OCI-LY3 (cell line): ENCODE data around the gene KCNK7.

Source experiments
- H2AFZ ChIP-seq: fragments of 200-600, 300-600 bp; shearing (Covaris generic); 2 replicates; pipeline ENCODE4 v1.6.0; 2014; ENCODE audit warnings: antibody characterized with exemption, low read depth, low read length
- H3K27ac ChIP-seq: fragments of 200-600, 300-600 bp; sonication (generic); 2 replicates; pipeline ENCODE4 v1.5.1; 2014; ENCODE audit warnings: mild to moderate bottlenecking, low read length, moderate library complexity, mixed read lengths
- H3K27me3 ChIP-seq: fragments of 200-600, 300-600 bp; sonication (generic); 2 replicates; pipeline ENCODE4 v1.6.1; 2014; ENCODE audit warnings: low read depth, low read length, mixed read lengths
- H3K36me3 ChIP-seq: fragments of 200-600, 300-600 bp; sonication (generic); replicated peaks from 2 replicates; pipeline ENCODE3; 2014; ENCODE audit warnings: low read depth, low read length, mixed read lengths
- H3K4me1 ChIP-seq: fragments of 300-600, 200-600 bp; sonication (generic); 2 replicates; pipeline ENCODE4 v1.6.1; 2014; ENCODE audit warnings: low read length, mixed read lengths
- H3K4me2 ChIP-seq: fragments of 200-600, 300-600 bp; sonication (generic); 2 replicates; pipeline ENCODE4 v1.6.1; 2014; ENCODE audit warnings: low read length, mixed read lengths
- H3K4me3 ChIP-seq: fragments of 300-600, 200-600 bp; sonication (generic); 2 replicates; pipeline ENCODE4 v1.5.1; 2014; ENCODE audit warnings: antibody characterized with exemption, mild to moderate bottlenecking, low read length, moderate library complexity
- H3K79me2 ChIP-seq: fragments of 300-600, 200-600 bp; shearing (Covaris generic); 2 replicates; pipeline ENCODE4 v1.6.1; 2014; ENCODE audit warnings: mild to moderate bottlenecking, low read length, mixed read lengths
- H3K9ac ChIP-seq: fragments of 300-600, 200-600 bp; shearing (Covaris generic); 2 replicates; pipeline ENCODE4 v1.6.0; 2014; ENCODE audit warnings: mild to moderate bottlenecking, low read length, moderate library complexity
- H3K9me3 ChIP-seq: fragments of 200-600, 300-600 bp; shearing (Covaris generic); 2 replicates; pipeline ENCODE4 v1.6.1; 2014; ENCODE audit warnings: low read length, mixed read lengths; ENCODE audit not compliant: insufficient read depth
- H4K20me1 ChIP-seq: fragments of 200-600, 300-600 bp; sonication (generic); 2 replicates; pipeline ENCODE4 v1.6.1; 2016; ENCODE audit warnings: low read length, mixed read lengths; ENCODE audit not compliant: insufficient read depth
- CTCF ChIP-seq: fragments of 200-600, 300-600 bp; sonication (generic); IDR thresholded peaks from 2 replicates; pipeline ENCODE4 v1.5.1; 2014; ENCODE audit warnings: antibody characterized with exemption, low read length, low read depth
- EZH2phosphoT487 ChIP-seq: fragments of 200-600 bp; shearing (Covaris generic); IDR thresholded peaks from 2 replicates; pipeline ENCODE4 v1.6.1; 2018; ENCODE audit warnings: antibody characterized with exemption, mixed run types, low read depth

The KCNK7 gene

DNA sequence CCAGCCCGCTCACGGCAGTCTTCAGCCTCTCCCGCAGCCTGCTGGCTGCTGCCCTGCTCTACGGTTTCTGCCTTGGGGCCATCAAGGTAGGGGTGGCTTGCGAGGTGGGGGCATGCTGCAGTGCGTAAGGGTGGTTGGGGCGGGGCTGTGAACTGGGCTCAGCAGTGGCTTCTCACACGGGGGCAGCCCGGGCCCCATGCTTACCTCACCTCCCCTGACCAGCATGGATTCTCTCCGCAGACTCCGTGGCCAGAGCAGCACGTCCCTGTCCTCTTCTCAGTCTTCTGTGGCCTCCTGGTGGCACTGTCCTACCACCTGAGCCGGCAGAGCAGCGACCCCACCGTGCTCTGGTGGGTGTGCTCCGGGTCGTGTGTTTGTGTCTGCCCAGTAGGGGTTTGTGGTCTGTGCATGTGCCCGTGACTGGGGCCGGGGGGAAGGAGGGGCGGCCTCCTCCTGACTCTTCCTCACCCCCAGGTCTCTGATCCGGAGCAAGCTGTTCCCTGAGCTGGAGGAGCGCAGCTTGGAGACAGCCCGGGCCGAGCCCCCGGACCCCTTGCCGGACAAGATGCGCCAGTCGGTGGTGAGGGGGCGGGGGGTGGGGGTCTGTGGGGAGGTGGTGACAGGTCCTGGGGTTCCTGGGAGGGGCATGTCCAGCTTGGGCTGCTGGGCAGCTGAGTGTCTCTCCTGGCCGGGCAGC lies 29.5 kb upstream of the KCNK7 start:
- H4K20me1 ChIP-seq = no peaks in the 10 kb centered on the region
- peaks cover 67% of the 10 kb centered on the region for H3K36me3 ChIP-seq
- H3K4me1 ChIP-seq = no peaks in the 10 kb centered on the region
- no peak overlapping the region for H3K4me2 ChIP-seq
- no peaks in the 10 kb centered on the region for H3K9me3 ChIP-seq
- no peaks in the 10 kb centered on the region for H3K79me2 ChIP-seq
- H2AFZ ChIP-seq = no peak overlapping the region
- no peak overlapping the region for H3K9ac ChIP-seq
- TF ChIP-seq CTCF = no peak
- TF ChIP-seq EZH2phosphoT487 = no peak
- no peak overlapping the region for H3K4me3 ChIP-seq
- H3K27me3 ChIP-seq = no peaks in the 10 kb centered on the region
- no peak overlapping the region for H3K27ac ChIP-seq

GRCh38 chr11:65623852-65624616 lies 28.4 kb upstream of the KCNK7 start:
- Histone ChIP-seq H4K20me1 (no peaks in the 10 kb centered on the region), H3K36me3 (peaks cover 66% of the 10 kb centered on the region)

DNA sequence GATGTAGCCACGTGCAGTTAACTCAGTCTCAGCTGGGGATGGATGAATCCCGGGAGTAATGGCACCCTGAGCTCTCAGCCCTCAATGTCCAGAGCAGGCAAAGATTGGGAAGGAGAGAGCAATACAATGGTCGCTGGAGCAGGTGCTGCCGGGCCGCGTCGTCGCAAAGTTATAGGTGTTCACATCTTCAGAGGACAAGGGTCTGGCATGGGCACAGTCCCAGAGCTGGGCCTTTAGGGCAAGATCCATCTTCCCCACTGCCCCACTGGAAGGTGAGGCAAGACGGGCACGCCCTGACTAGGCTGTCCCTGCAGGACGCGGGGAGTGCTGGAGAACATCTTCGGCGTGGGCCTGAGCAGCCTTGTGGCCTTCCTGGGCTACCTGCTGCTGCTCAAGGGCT lies 27.6 kb upstream of the KCNK7 start:
- Histone ChIP-seq H2AFZ (no peak overlapping the region), H3K4me1 (no peaks in the 10 kb centered on the region), H3K36me3 (peaks cover 67% of the 10 kb centered on the region)

More at GRCh38 chr11:65623852-65624616, 28.4 kb upstream of the KCNK7 start:
- H3K4me1 ChIP-seq = no peaks in the 10 kb centered on the region
- no peak overlapping the region for H3K4me3 ChIP-seq
- H3K27ac ChIP-seq = no peak overlapping the region
- no peak overlapping the region for H2AFZ ChIP-seq
- H3K9me3 ChIP-seq = no peaks in the 10 kb centered on the region
- H3K79me2 ChIP-seq = no peaks in the 10 kb centered on the region
- H3K4me2 ChIP-seq = no peak overlapping the region
- TF ChIP-seq CTCF = no peak
- TF ChIP-seq EZH2phosphoT487 = no peak
- no peaks in the 10 kb centered on the region for H3K27me3 ChIP-seq
- no peak overlapping the region for H3K9ac ChIP-seq

More for the DNA sequence above, 27.6 kb upstream of the KCNK7 start:
- no peak overlapping the region for H3K9ac ChIP-seq
- no peaks in the 10 kb centered on the region for H3K9me3 ChIP-seq
- no peak overlapping the region for H3K4me3 ChIP-seq
- no peak overlapping the region for H3K27ac ChIP-seq
- no peaks in the 10 kb centered on the region for H3K27me3 ChIP-seq
- no peak for TF ChIP-seq EZH2phosphoT487
- no peak for TF ChIP-seq CTCF
- no peak overlapping the region for H3K4me2 ChIP-seq
- H3K79me2 ChIP-seq = peaks cover 7% of the 10 kb centered on the region; the same call in 1 of the 2 replicates
- no peaks in the 10 kb centered on the region for H4K20me1 ChIP-seq
